WTC11 (cell line): ENCODE measurements around the gene SON. TPM values are rescaled to one million over a fixed set of nuclear protein-coding genes. Genes with fewer than 3 reads are reported as not detected.
A peak's percentile ranks its signal among the peaks of the same experiment; 100 is the strongest.

Experiments used
- ATAC-seq: fragments of 200-7000 bp; cut with Tn5 transposase; 2 replicates; pipeline ENCODE4 v1.10.0; 2021; ENCODE audit warnings: mild to moderate bottlenecking, moderate library complexity
- CTCF ChIA-PET: fragments of 300-600 bp; sonication (Branson Sonifier 250); formaldehyde crosslinking; loops from one replicate; lab custom pipeline; 2021; ENCODE audit warnings: antibody characterized with exemption; lab: Charles Lee
- POLR2A ChIA-PET: fragments of 350-600 bp; sonication (Branson Sonifier 250); formaldehyde crosslinking; loops from one replicate; lab custom pipeline; 2021; ENCODE audit warnings: antibody characterized with exemption; lab: Charles Lee
- DNase-seq: peaks from one replicate; pipeline ENCODE4 v3.0.0; 2021; ENCODE audit warnings: low spot score
- H3K27ac Mint-ChIP-seq: 2 replicates; pipeline ENCODE4 v1.8.0; 2021; ENCODE audit warnings: mixed read lengths
- H3K27me3 Mint-ChIP-seq: 2 replicates; pipeline ENCODE4 v1.8.0; 2021; ENCODE audit warnings: low read depth, mild to moderate bottlenecking, moderate library complexity, mixed read lengths
- H3K36me3 Mint-ChIP-seq: 2 replicates; pipeline ENCODE4 v1.8.0; 2021; ENCODE audit warnings: mixed read lengths
- H3K4me1 Mint-ChIP-seq: 2 replicates; pipeline ENCODE4 v1.8.0; 2022; ENCODE audit warnings: mixed read lengths
- H3K4me3 Mint-ChIP-seq: 2 replicates; pipeline ENCODE4 v1.8.0; 2021; ENCODE audit warnings: mild to moderate bottlenecking, moderate library complexity, mixed read lengths
- H3K9me3 Mint-ChIP-seq: 2 replicates; pipeline ENCODE4 v1.8.0; 2021; ENCODE audit warnings: mixed read lengths
- E2F1 ChIP-seq: sonication (generic); formaldehyde crosslinking; IDR thresholded peaks from 2 replicates; pipeline ENCODE4 v1.8.0; 2022; ENCODE audit warnings: mild to moderate bottlenecking, missing genetic modification reagents
- ESRRA ChIP-seq: sonication (generic); formaldehyde crosslinking; IDR thresholded peaks from 2 replicates; pipeline ENCODE4 v1.8.1; 2022; ENCODE audit warnings: mild to moderate bottlenecking, missing genetic modification reagents, borderline replicate concordance
- FOXK1 ChIP-seq: sonication (generic); formaldehyde crosslinking; IDR thresholded peaks from 2 replicates; pipeline ENCODE4 v1.8.0; 2022; ENCODE audit warnings: mild to moderate bottlenecking, moderate library complexity, missing genetic modification reagents
- GTF2I ChIP-seq: fragments of 250-450 bp; sonication (Bioruptor Pico); conservative IDR thresholded peaks from 2 replicates; pipeline ENCODE4 v1.4.0; 2021; ENCODE audit warnings: mild to moderate bottlenecking
- HMGA2 ChIP-seq: fragments of 250-450 bp; sonication (Bioruptor Pico); IDR thresholded peaks from 2 replicates; pipeline ENCODE4 v1.4.0; 2021; ENCODE audit warnings: mild to moderate bottlenecking, moderate library complexity
- KAT7 ChIP-seq: sonication (generic); formaldehyde crosslinking; IDR thresholded peaks from 2 replicates; pipeline ENCODE4 v1.8.1; 2023; ENCODE audit warnings: missing genetic modification reagents, mild to moderate bottlenecking, borderline replicate concordance
- MYBL2 ChIP-seq: sonication (generic); formaldehyde crosslinking; IDR thresholded peaks from 2 replicates; pipeline ENCODE4 v1.8.1; 2023; ENCODE audit warnings: mild to moderate bottlenecking, moderate library complexity, missing genetic modification reagents
- NFE2L1 ChIP-seq: sonication (generic); formaldehyde crosslinking; IDR thresholded peaks from 2 replicates; pipeline ENCODE4 v1.8.1; 2023; ENCODE audit warnings: missing genetic modification reagents
- OVOL2 ChIP-seq: fragments of 250-450 bp; sonication (Bioruptor Pico); IDR thresholded peaks from 2 replicates; pipeline ENCODE4 v1.9.0; 2021; ENCODE audit warnings: mild to moderate bottlenecking, borderline replicate concordance
- RORB ChIP-seq: fragments of 250-450 bp; sonication (Bioruptor Pico); IDR thresholded peaks from 2 replicates; pipeline ENCODE4 v1.9.0; 2021; ENCODE audit warnings: mild to moderate bottlenecking
- SMAD4 ChIP-seq: sonication (generic); formaldehyde crosslinking; IDR thresholded peaks from 2 replicates; pipeline ENCODE4 v1.8.0; 2022; ENCODE audit warnings: mild to moderate bottlenecking, missing genetic modification reagents
- SP1 ChIP-seq: sonication (generic); formaldehyde crosslinking; conservative IDR thresholded peaks from 2 replicates; pipeline ENCODE4 v1.8.1; 2022; ENCODE audit warnings: missing genetic modification reagents
- ZNF138 ChIP-seq: sonication (generic); formaldehyde crosslinking; conservative IDR thresholded peaks from 2 replicates; pipeline ENCODE4 v1.8.1; 2022; ENCODE audit warnings: mild to moderate bottlenecking, moderate library complexity, missing genetic modification reagents
- total RNA-seq: library from RNA; stranded (reverse); gene quantifications from 3 replicates; pipeline ENCODE4 v1.2.3, GENCODE V29; 2021
- TF ChIP-seq, protein P1 (sequence below): sonication (generic); formaldehyde crosslinking; IDR thresholded peaks from 2 replicates; pipeline ENCODE4 v1.8.0; 2022; ENCODE audit warnings: mild to moderate bottlenecking, missing genetic modification reagents
- TF ChIP-seq, protein P2 (sequence below): fragments of 250-450 bp; sonication (Bioruptor Pico); IDR thresholded peaks from 2 replicates; pipeline ENCODE4 v1.9.0; 2021; ENCODE audit warnings: mild to moderate bottlenecking
- TF ChIP-seq, protein P3 (sequence below): sonication (generic); formaldehyde crosslinking; IDR thresholded peaks from 2 replicates; pipeline ENCODE4 v1.8.1; 2022; ENCODE audit warnings: mild to moderate bottlenecking, moderate library complexity, missing genetic modification reagents
- TF ChIP-seq, protein P4 (sequence below): sonication (generic); formaldehyde crosslinking; IDR thresholded peaks from 2 replicates; pipeline ENCODE4 v1.8.0; 2022; ENCODE audit warnings: mild to moderate bottlenecking, missing genetic modification reagents
- TF ChIP-seq, protein P5 (sequence below): fragments of 250-450 bp; sonication (Bioruptor Pico); IDR thresholded peaks from 2 replicates; pipeline ENCODE4 v1.9.0; 2021; ENCODE audit warnings: mild to moderate bottlenecking, borderline replicate concordance
- TF ChIP-seq, protein P6 (sequence below): sonication (generic); formaldehyde crosslinking; IDR thresholded peaks from 2 replicates; pipeline ENCODE4 v1.8.1; 2022; ENCODE audit warnings: low read depth, missing genetic modification reagents, borderline replicate concordance

SON gene
- total RNA-seq, 1 experiment from 2014 or later, result 309 TPM

DNA sequence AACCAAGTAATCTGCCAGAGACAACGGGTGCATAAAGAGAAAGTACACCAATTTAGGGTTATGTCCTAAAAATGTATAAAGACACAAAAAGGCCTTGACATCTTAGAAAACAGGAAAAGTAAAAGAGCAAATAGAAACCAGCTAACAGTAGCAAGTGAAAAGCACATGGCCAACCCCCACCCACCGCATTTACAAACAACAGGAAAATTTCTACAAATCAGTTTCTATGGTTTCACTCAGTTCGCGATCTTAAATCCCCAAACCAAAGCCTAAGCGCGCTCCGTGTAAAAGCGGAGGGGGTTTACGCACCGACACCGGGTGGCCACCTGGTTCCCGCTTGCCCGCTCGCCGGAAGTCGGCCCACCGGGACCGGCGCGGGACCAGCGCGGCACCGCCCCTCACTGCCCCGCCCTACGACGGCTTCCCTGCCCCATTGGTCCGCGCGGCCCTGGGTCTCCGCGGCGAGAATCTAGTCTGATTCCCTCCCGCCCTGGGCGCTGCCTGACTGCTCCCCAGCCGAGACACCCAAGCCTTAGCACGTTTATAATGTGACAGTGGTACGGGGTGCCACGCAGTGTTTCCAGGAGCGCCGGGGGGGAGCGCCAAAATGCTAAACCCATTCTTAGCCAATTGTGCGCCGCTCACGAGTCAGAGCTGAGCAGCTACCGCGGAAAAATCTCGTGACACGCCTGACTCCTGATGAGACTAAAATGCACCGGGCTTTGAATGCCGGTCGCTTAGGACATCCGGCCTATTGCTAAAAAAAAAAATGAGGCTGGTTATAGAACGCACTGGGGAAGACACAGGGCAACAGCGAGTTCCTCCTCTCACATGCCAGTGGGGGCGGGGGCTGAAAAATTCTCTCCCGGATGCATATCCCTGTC, 840 bp upstream of the SON start, which contains the start of gene GART (continued):
- 0 out of 2 replicates have a peak, but pooled peaks have one; percentile 33 for TF ChIP-seq E2F1 (CRISPR knock-in tag)
- TF ChIP-seq, protein P1, sequence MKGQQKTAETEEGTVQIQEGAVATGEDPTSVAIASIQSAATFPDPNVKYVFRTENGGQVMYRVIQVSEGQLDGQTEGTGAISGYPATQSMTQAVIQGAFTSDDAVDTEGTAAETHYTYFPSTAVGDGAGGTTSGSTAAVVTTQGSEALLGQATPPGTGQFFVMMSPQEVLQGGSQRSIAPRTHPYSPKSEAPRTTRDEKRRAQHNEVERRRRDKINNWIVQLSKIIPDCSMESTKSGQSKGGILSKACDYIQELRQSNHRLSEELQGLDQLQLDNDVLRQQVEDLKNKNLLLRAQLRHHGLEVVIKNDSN, result peak; percentile 4; the same call in 1 of the 2 replicates
- peak; percentile 81; the same call in 1 of the 2 replicates for TF ChIP-seq SP1
- TF ChIP-seq GTF2I (CRISPR knock-in tag), result no peak
- TF ChIP-seq MYBL2 (CRISPR knock-in tag), result peak; percentile 63; the same call in 1 of the 2 replicates
- TF ChIP-seq, protein P2, sequence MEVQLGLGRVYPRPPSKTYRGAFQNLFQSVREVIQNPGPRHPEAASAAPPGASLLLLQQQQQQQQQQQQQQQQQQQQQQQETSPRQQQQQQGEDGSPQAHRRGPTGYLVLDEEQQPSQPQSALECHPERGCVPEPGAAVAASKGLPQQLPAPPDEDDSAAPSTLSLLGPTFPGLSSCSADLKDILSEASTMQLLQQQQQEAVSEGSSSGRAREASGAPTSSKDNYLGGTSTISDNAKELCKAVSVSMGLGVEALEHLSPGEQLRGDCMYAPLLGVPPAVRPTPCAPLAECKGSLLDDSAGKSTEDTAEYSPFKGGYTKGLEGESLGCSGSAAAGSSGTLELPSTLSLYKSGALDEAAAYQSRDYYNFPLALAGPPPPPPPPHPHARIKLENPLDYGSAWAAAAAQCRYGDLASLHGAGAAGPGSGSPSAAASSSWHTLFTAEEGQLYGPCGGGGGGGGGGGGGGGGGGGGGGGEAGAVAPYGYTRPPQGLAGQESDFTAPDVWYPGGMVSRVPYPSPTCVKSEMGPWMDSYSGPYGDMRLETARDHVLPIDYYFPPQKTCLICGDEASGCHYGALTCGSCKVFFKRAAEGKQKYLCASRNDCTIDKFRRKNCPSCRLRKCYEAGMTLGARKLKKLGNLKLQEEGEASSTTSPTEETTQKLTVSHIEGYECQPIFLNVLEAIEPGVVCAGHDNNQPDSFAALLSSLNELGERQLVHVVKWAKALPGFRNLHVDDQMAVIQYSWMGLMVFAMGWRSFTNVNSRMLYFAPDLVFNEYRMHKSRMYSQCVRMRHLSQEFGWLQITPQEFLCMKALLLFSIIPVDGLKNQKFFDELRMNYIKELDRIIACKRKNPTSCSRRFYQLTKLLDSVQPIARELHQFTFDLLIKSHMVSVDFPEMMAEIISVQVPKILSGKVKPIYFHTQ (CRISPR knock-in tag), result peak; percentile 64; the same call in 1 of the 2 replicates
- TF ChIP-seq SMAD4 (CRISPR knock-in tag), result no peak
- 0 out of 2 replicates have a peak, but pooled peaks have one; percentile 55 for TF ChIP-seq KAT7
- 0 out of 2 replicates have a peak, but pooled peaks have one; percentile 3 for TF ChIP-seq HMGA2 (CRISPR knock-in tag)
- TF ChIP-seq, protein P3, sequence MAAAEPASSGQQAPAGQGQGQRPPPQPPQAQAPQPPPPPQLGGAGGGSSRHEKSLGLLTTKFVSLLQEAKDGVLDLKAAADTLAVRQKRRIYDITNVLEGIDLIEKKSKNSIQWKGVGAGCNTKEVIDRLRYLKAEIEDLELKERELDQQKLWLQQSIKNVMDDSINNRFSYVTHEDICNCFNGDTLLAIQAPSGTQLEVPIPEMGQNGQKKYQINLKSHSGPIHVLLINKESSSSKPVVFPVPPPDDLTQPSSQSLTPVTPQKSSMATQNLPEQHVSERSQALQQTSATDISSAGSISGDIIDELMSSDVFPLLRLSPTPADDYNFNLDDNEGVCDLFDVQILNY, result peak; percentile 89
- 0 out of 2 replicates have a peak, but pooled peaks have one; percentile 64 for TF ChIP-seq FOXK1 (CRISPR knock-in tag)
- TF ChIP-seq, protein P4, sequence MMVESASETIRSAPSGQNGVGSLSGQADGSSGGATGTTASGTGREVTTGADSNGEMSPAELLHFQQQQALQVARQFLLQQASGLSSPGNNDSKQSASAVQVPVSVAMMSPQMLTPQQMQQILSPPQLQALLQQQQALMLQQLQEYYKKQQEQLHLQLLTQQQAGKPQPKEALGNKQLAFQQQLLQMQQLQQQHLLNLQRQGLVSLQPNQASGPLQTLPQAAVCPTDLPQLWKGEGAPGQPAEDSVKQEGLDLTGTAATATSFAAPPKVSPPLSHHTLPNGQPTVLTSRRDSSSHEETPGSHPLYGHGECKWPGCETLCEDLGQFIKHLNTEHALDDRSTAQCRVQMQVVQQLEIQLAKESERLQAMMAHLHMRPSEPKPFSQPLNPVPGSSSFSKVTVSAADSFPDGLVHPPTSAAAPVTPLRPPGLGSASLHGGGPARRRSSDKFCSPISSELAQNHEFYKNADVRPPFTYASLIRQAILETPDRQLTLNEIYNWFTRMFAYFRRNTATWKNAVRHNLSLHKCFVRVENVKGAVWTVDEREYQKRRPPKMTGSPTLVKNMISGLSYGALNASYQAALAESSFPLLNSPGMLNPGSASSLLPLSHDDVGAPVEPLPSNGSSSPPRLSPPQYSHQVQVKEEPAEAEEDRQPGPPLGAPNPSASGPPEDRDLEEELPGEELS (CRISPR knock-in tag), result no peak

DNA sequence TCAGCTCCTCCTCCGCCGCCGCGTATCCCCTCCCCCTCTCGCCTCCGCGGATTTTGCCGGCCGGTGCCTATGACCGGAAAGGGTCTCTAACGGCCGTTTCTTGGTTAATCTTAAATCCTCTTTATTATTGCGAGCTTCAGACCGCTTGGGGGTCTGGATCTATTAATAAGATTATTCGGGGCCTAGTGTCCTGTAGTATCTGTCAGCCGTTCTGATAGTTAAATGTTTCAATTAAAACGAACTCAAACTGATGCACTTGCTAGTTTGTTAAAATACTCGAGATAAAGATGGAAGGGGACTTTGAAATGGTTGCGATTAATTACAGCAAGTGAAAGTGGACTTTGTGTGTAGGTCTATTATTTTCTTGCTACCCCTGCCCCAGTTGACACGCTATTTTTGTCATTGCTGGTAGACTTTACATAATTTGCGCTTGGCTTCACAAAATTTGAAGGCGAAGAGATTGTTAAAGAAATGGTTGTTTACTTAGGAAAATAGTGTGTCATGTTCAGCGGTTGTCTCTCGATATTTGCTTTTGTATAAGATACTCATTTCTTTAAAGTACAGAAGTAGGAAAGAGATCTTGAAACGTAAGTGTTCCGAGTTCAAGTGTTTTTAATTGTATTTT, 779 bp downstream of the SON start:
- H3K36me3 Mint-ChIP-seq, result peaks cover 39% of the 10 kb centered on the region
- CTCF ChIA-PET, result interaction anchor here (1.0 kb wide), 1 partner anchor 62 kb away, joined by 3 read pairs; no protein-coding TSS in a partner anchor
- no peak; the same call in 1 of the 2 replicates for ATAC-seq
- H3K27ac Mint-ChIP-seq, result peak overlapping the region; percentile 100
- H3K4me1 Mint-ChIP-seq, result peaks cover 22% of the 10 kb centered on the region
- POLR2A ChIA-PET, result interaction anchor here (0.6 to 1.0 kb wide), 4 partner anchors 8 to 606 kb away, joined by 3 to 4 read pairs (median 4); partner anchors contain the start of gene DONSON
- no peaks in the 10 kb centered on the region for H3K9me3 Mint-ChIP-seq
- peak; percentile 78 for DNase-seq
- H3K27me3 Mint-ChIP-seq, result no peaks in the 10 kb centered on the region
- peak overlapping the region; percentile 99 for H3K4me3 Mint-ChIP-seq
- TF ChIP-seq NFE2L1 (CRISPR knock-in tag) (no peak), ESRRA (CRISPR knock-in tag) (no peak), RORB (CRISPR knock-in tag) (no peak), OVOL2 (no peak), ZNF138 (CRISPR knock-in tag) (no peak)
- TF ChIP-seq, protein P5, sequence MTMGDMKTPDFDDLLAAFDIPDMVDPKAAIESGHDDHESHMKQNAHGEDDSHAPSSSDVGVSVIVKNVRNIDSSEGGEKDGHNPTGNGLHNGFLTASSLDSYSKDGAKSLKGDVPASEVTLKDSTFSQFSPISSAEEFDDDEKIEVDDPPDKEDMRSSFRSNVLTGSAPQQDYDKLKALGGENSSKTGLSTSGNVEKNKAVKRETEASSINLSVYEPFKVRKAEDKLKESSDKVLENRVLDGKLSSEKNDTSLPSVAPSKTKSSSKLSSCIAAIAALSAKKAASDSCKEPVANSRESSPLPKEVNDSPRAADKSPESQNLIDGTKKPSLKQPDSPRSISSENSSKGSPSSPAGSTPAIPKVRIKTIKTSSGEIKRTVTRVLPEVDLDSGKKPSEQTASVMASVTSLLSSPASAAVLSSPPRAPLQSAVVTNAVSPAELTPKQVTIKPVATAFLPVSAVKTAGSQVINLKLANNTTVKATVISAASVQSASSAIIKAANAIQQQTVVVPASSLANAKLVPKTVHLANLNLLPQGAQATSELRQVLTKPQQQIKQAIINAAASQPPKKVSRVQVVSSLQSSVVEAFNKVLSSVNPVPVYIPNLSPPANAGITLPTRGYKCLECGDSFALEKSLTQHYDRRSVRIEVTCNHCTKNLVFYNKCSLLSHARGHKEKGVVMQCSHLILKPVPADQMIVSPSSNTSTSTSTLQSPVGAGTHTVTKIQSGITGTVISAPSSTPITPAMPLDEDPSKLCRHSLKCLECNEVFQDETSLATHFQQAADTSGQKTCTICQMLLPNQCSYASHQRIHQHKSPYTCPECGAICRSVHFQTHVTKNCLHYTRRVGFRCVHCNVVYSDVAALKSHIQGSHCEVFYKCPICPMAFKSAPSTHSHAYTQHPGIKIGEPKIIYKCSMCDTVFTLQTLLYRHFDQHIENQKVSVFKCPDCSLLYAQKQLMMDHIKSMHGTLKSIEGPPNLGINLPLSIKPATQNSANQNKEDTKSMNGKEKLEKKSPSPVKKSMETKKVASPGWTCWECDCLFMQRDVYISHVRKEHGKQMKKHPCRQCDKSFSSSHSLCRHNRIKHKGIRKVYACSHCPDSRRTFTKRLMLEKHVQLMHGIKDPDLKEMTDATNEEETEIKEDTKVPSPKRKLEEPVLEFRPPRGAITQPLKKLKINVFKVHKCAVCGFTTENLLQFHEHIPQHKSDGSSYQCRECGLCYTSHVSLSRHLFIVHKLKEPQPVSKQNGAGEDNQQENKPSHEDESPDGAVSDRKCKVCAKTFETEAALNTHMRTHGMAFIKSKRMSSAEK (CRISPR knock-in tag), result no peak
- TF ChIP-seq, protein P6, sequence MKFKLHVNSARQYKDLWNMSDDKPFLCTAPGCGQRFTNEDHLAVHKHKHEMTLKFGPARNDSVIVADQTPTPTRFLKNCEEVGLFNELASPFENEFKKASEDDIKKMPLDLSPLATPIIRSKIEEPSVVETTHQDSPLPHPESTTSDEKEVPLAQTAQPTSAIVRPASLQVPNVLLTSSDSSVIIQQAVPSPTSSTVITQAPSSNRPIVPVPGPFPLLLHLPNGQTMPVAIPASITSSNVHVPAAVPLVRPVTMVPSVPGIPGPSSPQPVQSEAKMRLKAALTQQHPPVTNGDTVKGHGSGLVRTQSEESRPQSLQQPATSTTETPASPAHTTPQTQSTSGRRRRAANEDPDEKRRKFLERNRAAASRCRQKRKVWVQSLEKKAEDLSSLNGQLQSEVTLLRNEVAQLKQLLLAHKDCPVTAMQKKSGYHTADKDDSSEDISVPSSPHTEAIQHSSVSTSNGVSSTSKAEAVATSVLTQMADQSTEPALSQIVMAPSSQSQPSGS (CRISPR knock-in tag), result no peak
